Stimulated activated CD8-positive, alpha-beta memory T cell treated with anti-CD3 and anti-CD28 coated beads, Interleukin-4, amount 100 ng/mL, for 4 hours (primary cell): ENCODE data around the gene HSF5.
A peak's percentile ranks its signal among the peaks of the same experiment; 100 is the strongest.
"Not testable (repeated sequence)": the region's sequence is repeated elsewhere in the genome, so short reads cannot be mapped to it uniquely, and the experiment has no call there.

Experiments used
- DNase-seq, 2 donors: peaks; one replicate each; pipeline ENCODE4 v3.0.0-alpha.2; 2020; ENCODE audit warnings: low read depth in 2 of 2, low spot score in 1 of 2

The HSF5 gene

GRCh38 chr17:58488428-58488890, 251 bp upstream of the HSF5 start:
- no peak for DNase-seq

GRCh38 chr17:58484600-58484999, 3.6 kb downstream of the HSF5 start:
- no peak for DNase-seq

- not testable (repeated sequence) for DNase-seq
Measured at GRCh38 chr17:58481798-58482197, 6.4 kb downstream of the HSF5 start.

- no peak for DNase-seq
Measured at GRCh38 chr17:58480090-58480489, 8.1 kb downstream of the HSF5 start.

- no peak for DNase-seq
Measured at GRCh38 chr17:58476812-58477211, 11.4 kb downstream of the HSF5 start.

- DNase-seq = no peak
Measured at GRCh38 chr17:58475985-58476384, 12.2 kb downstream of the HSF5 start.

GRCh38 chr17:58470356-58470755, 17.9 kb downstream of the HSF5 start:
- no peak for DNase-seq

GRCh38 chr17:58468944-58469343, 19.3 kb downstream of the HSF5 start:
- no peak for DNase-seq

GRCh38 chr17:58455491-58455890, 32.7 kb downstream of the HSF5 start:
- no peak for DNase-seq

GRCh38 chr17:58452738-58453137, 35.5 kb downstream of the HSF5 start:
- no peak for DNase-seq

GRCh38 chr17:58447039-58447975, 40.9 kb downstream of the HSF5 start:
- peak; percentile 18 for DNase-seq

- DNase-seq = no peak
Measured at GRCh38 chr17:58446086-58446485, 42.1 kb downstream of the HSF5 start.

- no peak for DNase-seq
Measured at GRCh38 chr17:58436805-58437239, 51.4 kb downstream of the HSF5 start.

- no peak for DNase-seq
Measured at GRCh38 chr17:58436245-58436644, 52.0 kb downstream of the HSF5 start.

GRCh38 chr17:58432806-58433573, 55.2 kb downstream of the HSF5 start:
- no peak for DNase-seq

GRCh38 chr17:58427807-58428206, 60.4 kb downstream of the HSF5 start:
- no peak for DNase-seq

- DNase-seq = no peak
Measured at GRCh38 chr17:58421711-58422110, 66.5 kb downstream of the HSF5 start.

GRCh38 chr17:58420827-58421226, 67.4 kb downstream of the HSF5 start:
- DNase-seq = no peak

GRCh38 chr17:58417300-58418092, 70.7 kb downstream of the HSF5 start, which contains the start of gene RNF43:
RNF43 (minus strand) TSS chr17:58417534; CDS start chr17:58415577, 1,957 bp downstream.
- peak; percentile 64 to 80 for DNase-seq

- no peak for DNase-seq
Measured at GRCh38 chr17:58416937-58417299, 71.3 kb downstream of the HSF5 start.

- no peak for DNase-seq
Measured at GRCh38 chr17:58416396-58416795, 71.8 kb downstream of the HSF5 start.
